ENCODE data around the gene COL6A5. TPM values are rescaled to one million over a fixed set of nuclear protein-coding genes. Genes with fewer than 3 reads are reported as not detected.

The COL6A5 gene
- total and polyA plus RNA-seq, 2 donors (not counting 3 experiments of a cell fraction or from before 2014, with no cell fraction given), result not detected

Other genes with a start within 250 kb of the COL6A5 start
- gene COL6A6, start 171.5 kb downstream of the COL6A5 start, total RNA-seq, result not detected in 2 replicates
- gene COL6A6, start 171.5 kb downstream of the COL6A5 start, polyA plus RNA-seq, result not detected in 2 replicates

Data from endothelial cell of umbilical vein (primary cell).